CD4-positive, alpha-beta T cell treated with Interleukin-10 for 1 hour (primary cell): ENCODE results near the gene TP53I13.

ENCODE experiments used
- DNase-seq: peaks from one replicate; pipeline ENCODE4 v3.0.0-alpha.2; 2020

TP53I13 gene

DNA sequence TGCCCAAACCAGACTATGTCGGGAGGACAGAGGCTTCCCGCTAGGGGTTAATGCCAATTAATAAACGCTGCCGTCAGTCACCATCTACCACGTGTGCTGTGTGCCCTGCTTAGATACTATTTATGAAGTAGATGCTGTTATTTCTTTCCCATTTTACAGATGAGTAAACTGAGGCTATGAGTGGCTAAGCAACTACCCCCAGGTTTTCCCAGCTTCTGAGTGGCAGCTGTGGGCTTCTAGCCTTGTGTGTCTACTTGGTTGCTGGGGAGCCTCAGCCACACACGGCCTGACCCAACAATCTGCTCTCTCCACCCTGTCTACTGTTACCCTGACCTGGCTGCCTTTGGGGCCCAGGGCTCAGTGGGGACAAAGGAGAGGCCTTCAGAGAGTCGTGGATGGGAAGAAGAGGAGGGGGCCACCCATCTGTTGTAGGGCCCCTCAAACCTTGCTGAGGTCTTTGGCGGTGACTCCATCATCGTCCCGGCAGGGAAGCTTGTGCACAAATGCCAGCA is 13.8 kb downstream of the TP53I13 start:
- no peak for DNase-seq

DNA sequence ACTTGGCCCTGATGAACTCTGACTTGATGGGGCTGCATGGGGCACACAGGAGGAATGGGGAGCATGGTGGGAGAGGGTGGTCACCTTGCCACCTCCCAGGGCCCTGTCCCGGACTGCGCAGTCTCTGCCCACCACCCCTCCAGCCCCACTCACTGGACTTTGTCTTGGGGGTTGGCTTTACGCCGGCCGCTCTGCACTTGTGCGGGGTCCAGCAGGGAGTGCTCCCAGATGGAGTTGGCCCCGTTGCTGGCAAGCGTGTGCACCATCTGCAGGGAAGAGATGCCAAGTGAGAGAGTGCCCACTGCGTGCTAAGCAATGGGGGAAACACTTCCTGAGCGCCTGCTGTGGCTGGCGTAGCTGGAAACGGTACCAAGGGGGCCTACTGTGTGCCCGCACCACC is 14.3 kb downstream of the TP53I13 start:
- DNase-seq: no peak

DNA sequence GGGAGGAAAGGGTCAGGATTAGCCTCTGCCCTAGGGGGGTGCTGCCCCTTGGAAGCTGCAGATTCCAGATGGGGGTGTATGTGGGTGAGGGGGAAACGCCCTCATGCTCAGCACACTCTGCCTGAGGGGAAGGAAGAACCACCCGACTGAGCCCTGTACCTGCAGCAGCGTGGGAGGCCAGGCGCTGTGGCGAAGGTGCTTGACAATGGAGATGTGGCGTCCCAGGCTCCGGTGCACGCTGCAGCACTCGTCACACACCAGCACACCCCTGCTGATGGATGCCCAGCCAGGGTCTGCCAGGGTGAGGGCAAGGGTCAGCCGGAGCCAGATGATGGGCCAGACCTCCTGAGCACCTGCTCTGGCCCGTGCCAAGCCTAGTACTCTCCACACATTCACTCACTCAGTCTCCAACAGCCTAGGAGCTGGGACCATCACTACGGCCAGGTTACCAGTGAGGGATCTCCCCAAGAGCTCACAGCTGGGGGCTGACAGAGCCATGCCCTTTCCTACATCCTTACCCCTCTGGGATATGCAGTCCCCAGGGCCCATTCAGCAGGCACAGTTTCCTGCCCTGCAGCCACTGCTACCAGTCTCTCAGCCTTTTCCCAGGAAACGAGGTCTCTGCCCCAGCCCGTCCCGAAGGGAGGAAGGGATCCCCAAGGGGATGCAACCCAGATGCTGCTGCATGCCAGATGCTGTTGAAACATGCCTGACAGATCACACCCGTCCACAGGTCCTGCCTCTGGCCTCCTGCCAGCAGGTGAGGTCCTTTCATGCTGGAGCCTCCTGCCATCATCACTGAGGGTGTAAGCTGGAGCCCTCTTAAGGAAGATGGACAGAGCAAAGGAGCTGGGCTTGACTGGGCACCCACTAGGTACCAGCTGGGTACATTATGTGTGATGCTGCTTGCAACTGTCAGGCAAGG is 15.1 kb downstream of the TP53I13 start:
- DNase-seq: no peak

DNA sequence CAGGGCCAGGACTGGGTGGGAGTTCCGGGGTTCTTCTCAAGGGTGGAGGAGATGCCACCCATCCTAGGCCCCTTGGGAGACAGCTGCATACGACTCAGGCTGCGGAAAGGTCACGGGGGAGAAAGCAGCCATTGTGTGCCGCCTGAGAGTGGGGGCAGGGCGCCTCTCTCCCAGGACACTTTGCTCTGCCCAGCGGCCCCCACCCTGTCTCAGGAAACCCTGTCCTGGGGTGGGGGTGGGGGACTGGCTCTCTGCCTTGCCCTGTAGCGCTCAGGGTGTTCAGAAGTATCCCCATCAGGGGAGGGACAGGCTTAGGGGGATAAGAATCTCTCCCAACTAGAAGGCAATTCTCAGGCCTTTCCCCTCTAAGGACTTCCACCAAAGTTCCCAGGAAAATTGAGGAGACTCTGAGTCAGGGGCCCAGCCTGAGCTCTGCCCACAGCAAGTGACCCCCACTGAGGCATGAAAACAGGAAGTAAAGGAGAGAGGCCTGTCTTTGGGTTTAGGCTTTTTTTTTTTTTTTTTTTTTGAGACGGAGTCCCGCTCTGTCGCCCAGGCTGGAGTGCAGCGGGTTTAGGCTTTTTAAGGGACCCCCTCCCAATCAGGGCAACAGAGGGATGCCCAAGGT is 16.1 kb downstream of the TP53I13 start:
- no peak for DNase-seq

DNA sequence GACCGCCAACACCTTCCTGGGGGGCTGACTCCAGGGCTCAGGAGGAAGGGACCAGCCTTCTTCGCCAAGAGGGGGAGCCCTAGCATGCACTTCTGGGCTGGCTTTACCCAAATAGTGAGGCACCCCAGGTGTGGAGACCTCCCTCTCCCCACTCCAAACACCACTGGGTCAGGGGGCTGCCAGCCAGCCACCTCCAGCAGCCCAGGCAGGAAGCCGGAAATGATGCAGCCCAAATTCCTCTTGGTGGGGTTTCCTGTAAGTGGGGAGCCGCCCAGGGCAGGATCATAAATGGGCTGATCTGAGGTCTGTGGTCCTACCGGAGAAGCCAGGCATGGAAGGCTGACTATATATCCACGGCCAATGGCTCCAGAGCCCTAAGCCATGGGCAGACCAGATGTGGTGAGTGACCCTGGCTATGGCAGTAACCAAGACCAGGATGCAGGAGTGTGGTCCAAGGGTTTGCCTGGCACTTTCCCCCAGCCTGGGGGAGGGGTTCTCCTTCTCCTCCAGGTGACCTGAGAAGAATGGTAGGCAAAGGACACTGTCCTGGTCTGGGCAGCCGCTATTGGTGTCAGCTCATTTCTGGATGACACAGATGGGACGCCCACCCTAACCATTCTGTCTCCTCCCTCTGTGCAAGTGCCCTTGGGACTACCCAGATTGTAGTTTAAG is 16.7 kb downstream of the TP53I13 start:
- DNase-seq: peak; percentile 55

DNA sequence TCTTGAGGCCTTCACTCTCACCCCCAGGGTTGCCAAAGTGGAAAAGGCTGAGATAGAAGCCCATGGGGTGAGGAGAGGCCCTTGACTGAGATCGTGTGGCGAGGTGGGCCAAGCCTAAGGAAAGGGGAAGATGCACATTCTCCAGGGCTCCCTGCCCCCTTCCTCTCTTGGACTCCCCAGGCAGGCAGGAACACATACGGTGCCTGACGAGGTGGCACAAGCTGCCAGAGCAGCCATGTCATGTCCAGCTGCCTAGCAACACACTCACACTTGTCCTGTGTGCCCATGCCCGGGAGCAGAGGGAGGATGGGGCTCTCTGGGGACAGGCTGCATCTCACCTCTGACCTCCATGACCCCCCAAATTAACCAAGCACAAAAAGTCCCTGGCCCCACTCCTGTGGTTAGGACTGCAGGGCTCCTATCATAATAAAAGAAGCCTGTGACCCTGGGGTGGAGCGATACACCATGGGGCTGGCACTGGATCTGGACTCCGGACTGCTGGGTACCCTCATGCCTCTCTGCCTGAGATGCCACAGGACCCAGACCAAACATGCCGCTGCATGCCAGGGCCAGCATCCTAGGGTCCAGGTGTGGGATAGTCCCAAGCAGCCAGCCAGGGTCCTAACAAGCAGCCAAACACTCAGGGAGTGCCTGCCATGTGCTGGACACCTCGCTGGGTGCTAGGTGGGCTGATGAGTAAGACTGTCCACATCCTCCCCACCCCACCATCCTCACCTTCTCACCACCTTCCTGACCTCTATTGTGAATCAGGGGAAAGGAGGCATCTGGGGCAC is 18.4 kb downstream of the TP53I13 start:
- DNase-seq: no peak

DNA sequence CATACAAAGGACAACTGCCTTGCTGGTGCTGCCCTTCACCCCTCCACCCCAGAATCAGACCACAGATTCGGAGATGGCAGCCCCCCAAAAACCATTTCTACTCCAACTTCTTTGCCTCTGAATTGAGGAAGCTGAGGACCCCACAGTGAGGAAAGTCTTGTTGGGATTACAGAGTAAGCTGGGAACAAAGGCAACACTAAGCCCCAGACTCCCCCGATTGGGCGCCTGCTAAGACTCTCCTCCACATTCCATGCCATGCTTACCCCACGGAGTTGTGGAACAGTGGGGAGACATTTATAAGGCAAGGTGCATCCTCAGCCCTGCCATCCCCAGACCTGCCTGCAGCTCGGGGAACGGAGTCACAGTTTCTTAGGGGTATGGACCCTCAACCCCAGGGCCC is 19.1 kb downstream of the TP53I13 start:
- DNase-seq: no peak

DNA sequence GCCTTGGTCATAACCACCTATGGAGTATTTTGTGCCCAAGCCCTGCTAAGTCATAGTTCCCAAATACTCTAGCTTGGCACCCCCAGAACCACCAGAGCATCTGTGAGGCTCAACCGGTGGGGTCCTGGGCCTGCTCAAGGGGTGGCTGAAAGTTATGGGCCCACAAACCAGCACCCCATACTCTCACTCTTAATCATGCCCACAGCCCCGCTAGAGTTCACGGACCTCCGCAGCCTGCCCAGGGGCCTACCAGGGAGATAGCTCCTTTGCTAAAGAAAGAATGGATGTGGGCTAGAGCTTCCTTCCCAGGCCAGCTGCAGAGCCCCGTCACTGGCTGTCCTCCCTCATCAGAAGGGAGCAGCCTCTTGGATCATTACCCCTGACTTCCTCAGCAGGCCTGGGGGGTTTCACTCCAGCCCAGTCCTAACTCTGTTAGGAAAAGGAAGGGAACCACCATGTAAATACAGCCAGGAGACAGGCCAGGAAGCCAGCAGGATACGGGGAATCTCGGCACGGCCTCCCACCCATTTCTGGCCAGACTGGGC is 19.6 kb downstream of the TP53I13 start:
- no peak for DNase-seq

DNA sequence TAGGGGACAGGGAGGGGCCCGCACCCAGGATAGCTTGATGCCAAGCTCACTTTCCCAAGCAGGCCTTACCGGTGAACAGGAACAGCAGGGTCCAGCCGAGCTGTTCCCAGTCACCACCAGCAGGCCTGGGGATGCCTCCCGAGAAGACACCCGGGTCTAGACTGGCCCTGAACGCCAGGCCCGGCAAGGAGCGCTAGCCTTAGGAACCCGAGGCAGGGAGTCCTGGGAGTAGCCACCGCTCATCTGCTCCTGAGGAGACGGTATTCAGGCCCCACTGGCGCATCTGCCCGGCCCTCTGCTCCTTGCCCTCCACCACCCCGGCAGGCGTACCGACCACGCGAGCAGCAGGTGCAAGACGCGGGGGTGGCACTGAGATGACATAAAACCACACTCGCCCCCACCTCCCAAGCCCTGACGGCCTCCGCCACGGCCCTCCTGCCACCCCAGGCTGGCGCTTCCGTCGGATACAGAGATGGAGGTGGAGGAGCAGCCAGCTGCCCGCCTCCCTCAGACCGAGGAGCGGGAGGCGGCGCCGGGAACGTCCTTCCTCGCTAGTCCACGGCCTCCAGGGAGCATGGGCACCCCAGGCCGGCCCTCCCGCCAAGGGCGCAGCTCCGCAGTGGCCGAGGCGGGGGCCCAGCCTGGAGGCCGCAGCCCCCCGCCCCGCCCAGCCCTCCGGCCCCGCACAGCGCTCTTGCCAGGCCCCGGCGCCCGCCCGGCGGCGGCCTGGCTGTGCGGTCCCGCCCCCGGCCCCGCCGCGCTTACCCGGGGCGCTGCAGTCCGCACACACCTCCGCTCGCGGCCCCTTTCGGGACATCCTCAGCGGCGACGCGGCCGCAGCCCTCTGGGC is 20.3 kb downstream of the TP53I13 start:
- DNase-seq: peak; percentile 56

DNA sequence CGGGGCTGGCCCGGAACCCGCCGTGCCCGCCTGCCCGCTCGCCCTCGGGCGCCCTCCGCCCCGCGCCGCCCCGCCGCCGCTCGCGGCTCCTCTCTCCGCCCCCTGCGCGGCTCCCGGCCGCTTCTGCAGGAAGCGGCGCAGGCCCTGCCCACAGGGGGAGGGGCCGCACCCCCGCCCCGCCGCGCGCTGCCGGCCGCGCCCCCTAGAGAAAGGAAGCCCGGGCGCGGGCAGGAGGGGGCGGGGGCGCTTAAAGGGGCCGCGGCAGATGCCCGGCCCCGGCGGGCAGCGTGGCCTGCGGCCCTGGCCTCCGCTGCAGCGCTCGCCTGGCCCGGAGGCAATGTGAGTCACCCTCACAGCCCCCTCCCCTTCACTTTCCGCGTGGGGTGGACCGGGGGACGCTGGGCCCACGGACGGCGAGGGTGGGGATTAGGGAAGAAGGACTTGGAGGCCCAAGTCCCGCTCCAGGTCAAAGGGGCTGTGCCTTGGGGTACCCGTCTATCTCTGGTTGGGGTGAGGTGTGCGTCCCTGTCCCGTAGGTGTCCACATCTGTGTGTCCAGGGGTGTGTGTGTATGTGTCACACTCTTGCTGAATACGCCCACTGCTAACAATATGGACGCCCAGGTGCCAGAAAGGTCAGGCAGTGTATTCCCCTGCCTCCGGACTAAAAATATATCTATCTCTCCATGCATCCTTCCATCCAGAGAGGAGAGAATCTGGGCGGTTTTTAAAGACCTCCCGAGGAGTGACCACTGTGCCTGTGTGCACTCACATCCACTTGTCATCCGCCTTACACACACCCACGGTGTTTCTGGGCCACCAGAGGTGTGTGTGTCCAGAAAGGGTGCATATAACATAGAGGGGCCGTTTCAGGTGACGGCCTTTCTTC is 21.3 kb downstream of the TP53I13 start, which contains the start of gene GIT1:
Gene GIT1 (minus strand): TSS at position 125 of the 887 bp plus-strand sequence. CDS start 270 bp downstream, outside the sequence.
- peak; percentile 87 for DNase-seq

DNA sequence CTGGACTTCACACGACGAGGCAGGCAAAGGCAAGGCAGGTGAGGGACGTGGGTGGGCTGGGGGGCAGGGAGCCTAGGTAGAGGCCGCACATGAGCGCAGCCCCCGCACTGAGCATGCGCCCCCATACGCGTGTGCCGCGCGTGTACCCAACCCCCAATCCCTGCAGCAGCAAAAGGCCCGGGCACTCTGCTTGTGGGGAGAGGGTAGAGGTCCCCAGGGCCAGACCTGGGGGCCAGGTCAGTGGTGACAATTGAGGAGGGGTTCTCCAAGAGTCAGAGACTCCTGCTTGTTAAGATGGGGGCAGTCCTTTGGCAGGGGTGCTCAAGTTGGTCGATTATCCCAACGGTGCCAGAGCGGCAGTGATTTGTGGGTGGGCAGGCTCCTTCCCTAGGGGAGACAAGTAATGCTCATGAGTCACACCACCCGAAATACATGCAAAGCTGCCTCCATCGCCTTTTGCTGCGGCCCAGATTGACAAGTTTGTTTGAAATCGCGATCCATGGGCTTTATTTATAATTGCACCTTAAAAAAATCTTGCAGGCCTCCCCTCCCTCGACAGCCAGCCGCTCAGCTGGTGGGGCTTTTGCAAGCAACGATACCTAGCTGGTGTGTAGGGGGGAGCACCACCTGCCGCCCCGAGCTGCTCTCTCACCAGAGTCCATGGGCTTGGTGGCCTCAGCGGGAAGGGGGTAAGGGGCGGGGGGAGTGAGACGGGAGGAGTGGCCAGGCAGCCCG is 22.1 kb downstream of the TP53I13 start:
- DNase-seq: peak; percentile 26

DNA sequence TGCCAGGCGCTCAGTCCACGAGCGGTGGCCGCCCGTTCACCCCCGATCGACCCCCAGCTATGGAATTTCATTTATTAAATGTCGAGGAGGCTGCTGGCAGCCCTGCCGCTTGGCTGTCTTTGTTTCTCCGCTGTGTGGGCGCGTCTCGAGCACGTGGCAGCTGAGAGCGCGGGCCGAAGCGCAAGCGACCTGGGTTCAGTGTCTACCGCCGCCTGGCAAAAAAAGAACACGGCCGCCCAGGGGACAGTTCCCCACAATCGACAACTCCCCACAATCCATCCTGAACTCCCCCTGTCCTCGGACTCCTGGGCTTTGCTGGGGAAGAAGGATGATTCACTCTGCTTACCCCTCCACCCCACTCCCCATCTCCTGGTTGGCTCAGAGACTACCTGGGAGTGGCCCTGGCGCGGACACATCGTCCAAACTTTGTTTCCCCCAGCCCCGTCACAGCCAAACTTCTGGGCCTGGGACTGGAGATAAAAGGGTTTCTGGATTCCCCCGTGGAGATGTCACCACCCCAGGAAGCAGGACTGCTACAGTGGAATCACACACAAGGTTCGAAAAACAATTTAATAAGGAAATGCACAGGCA is 22.7 kb downstream of the TP53I13 start:
- DNase-seq: peak; percentile 28

DNA sequence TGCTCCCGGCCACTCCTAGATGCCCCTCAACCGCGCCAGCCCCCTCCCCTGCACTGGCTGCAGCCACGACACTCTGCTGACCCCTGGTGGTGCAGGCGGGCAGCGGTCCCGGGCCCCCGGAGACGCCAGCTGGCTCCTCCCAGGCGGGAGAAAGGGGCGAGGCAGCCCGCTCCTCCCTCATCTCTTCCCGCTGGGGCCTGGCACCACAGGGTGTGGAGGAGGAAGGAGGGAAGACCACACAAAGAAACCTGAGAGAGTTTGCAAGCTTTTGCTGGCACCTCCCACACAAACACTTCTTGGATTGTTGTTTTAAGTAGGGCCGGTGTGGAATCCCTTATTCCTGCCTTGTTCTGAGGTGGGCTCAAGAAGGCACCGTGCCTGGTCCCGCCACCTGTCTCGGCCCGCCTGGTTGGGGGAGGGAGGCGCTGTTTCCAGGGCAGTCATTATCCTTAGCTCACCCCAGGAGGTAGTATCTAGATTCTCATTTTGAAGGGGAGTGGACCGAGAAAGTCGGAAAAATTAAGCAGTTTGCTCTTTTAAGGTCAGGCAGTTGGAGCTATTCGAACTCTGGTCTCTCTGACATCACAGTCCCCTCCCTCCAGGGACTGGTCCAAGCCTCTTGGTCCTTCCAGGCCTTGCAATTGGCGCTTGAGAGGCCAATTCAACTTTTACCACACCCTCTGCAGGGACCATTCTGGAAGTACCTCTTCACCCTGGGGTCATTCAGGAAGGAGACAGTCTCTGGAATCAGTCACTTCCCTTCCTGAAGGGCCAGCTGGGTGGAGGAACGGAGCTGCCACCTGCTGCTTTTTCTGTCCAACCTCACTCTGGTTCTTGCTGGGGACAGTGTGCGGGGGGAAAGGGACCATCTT is 23.5 kb downstream of the TP53I13 start:
- peak; percentile 81 for DNase-seq

DNA sequence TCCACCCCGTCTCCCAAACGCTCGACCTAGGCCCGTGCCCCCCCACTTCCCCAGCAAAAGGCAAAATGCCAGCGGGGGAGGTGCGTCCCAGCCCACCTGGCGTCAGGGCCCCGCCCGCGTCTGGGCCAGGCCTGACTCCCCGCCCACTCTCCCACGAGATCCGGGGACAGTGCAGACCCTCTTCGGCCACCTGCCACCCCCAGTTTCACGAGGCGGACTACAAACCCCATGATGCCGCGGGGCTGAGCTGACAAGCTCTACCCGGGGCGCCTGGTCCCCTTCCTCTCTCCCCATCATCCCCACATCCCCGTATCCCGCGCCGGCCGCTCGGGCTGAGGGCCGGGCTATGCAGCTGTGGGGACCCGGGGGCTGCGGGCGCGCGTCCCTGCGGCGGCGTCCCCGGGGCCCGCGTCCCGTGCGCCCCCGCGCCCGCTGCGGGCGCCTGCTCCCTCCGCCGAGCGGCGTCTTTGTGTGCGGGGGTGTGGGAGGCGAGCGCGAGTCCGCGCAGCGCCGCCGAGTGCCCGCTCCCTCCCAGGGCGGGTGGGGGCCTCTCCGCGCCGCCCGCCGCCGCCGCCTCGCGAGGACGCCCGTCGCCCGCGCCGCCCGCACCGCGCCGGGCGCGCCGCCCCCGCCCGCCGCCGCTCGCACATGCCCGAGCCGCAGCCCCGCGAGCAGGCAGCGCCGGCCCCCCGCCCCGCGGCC is 24.5 kb downstream of the TP53I13 start, which contains the start of gene ANKRD13B:
Gene ANKRD13B (plus strand): TSS at position 283 of the 702 bp plus-strand sequence. CDS start 490 bp downstream, outside the sequence.
- peak; percentile 40 for DNase-seq

DNA sequence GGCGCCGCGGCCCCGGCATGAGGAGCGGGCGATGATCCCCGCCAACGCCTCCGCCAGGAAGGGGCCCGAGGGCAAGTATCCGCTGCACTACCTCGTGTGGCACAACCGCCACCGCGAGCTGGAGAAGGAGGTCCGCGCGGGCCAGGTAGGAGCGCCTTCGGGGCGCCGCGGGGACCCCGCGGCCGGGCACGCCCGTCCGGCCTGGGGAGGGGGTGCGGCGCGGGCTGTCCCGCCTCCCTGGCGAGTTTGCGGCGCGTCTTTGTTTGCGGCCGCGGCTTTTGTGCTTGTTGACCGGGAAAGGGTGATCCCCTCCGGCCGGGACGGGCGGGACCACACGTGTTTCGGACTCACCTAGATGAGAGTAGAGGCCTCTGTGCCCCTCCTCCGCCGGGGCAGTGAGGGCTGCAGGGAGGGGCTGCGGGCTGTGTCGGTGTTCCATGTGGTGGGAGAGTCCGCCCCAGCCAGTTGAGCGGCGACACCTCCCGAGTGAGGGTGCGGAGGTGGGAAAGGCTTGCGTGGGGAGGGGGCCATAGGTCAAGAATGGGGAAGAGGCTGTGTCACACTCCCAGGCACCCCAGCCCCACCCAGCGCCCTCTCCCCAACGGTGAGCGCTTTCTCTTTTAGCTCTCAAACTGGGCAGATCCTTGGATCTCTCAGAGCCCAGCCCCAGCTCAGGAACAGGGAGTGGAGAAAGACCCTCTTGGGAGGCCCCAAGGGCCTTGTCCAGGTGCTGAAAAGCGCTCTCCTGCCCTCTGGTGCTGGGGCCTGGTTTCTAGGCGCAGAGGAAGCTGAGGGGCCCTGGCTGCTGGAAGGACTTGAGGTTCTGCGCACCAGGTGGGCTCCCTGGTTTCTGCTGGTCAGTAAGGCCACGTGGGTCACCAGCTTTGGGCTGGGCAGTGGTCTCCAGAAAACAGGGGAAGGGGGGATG is 25.4 kb downstream of the TP53I13 start:
- no peak for DNase-seq

DNA sequence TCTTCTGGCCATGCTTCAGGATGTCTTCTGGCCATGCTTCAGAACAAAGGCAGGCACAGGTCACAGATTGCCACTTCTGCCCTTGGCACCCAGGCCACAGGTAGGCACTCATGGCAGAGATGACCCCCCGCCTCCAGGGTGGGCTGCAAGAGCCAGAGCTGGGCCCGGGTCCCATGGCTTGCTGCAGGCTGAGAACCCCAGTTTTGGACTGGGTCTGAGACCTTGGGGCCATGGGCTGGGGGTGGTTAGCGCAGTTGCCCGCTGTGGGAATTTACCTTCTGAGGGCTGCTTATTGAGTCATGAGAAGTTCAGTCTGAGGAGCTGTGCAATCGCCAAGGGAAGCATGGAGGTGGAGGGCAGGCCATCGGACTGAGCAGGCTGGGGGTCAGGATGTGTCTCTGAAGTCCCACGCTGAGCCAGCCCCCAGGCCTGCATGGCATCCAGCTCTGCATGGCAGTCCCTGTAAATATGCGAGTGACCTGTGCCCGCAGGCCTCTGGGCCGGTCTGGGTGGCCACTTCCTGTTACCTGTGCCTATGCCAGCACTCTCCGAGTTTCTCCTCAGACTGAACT is 26.1 kb downstream of the TP53I13 start:
- DNase-seq: no peak
